GM19468 (cell line): ENCODE data around the gene HIVEP2.

Experiments
- ATAC-seq: cut with Tn5 transposase; IDR thresholded peaks from one replicate; pipeline ENCODE4 v1.9.1; 2021; ENCODE audit warnings: mild to moderate bottlenecking, moderate library complexity, moderate number of reproducible peaks; ENCODE audit not compliant: unreplicated experiment; ENCODE audit errors: extremely low read depth

The HIVEP2 gene

GRCh38 chr6:142827991-142828390, 117.0 kb downstream of the HIVEP2 start:
- ATAC-seq: no peak

GRCh38 chr6:142827369-142827768, 117.6 kb downstream of the HIVEP2 start:
- ATAC-seq: no peak

- ATAC-seq: no peak
Observed at GRCh38 chr6:142825760-142826159, 119.2 kb downstream of the HIVEP2 start.

- no peak for ATAC-seq
Observed at GRCh38 chr6:142824426-142824825, 120.5 kb downstream of the HIVEP2 start.

GRCh38 chr6:142823256-142823902, 121.6 kb downstream of the HIVEP2 start:
- no peak for ATAC-seq

- no peak for ATAC-seq
Observed at GRCh38 chr6:142822842-142823241, 122.1 kb downstream of the HIVEP2 start.

- ATAC-seq: peak; percentile 66
Observed at GRCh38 chr6:142822383-142822782, 122.6 kb downstream of the HIVEP2 start.

GRCh38 chr6:142821860-142822259, 123.1 kb downstream of the HIVEP2 start:
- ATAC-seq: no peak

- ATAC-seq: no peak
Observed at GRCh38 chr6:142821164-142821716, 123.7 kb downstream of the HIVEP2 start.

GRCh38 chr6:142820338-142821051, 124.5 kb downstream of the HIVEP2 start:
- no peak for ATAC-seq

GRCh38 chr6:142819603-142820337, 125.2 kb downstream of the HIVEP2 start:
- ATAC-seq: peak; percentile 57

GRCh38 chr6:142816486-142816885, 128.5 kb downstream of the HIVEP2 start:
- ATAC-seq: no peak

GRCh38 chr6:142816031-142816430, 128.9 kb downstream of the HIVEP2 start:
- ATAC-seq: no peak

GRCh38 chr6:142811923-142812322, 133.1 kb downstream of the HIVEP2 start:
- ATAC-seq: no peak

GRCh38 chr6:142810952-142811514, 133.9 kb downstream of the HIVEP2 start:
- no peak for ATAC-seq

- no peak for ATAC-seq
Observed at GRCh38 chr6:142809947-142810346, 135.0 kb downstream of the HIVEP2 start.

- ATAC-seq: no peak
Observed at GRCh38 chr6:142808405-142809061, 136.4 kb downstream of the HIVEP2 start.

GRCh38 chr6:142805042-142805441, 139.9 kb downstream of the HIVEP2 start:
- ATAC-seq: no peak

- no peak for ATAC-seq
Observed at GRCh38 chr6:142804490-142804889, 140.5 kb downstream of the HIVEP2 start.

- ATAC-seq: no peak
Observed at GRCh38 chr6:142803495-142804058, 141.4 kb downstream of the HIVEP2 start.
